Ramos (cell line): Measurements from ENCODE around the gene NLRP1.

ENCODE experiments used
- in situ Hi-C: fragments of 300-500 bp; cut with MboI; formaldehyde crosslinking; loops from one replicate; pipeline ENCODE4 v1.14.3; 2022; ENCODE audit warnings: low sequenced_read_pairs; ENCODE audit not compliant: unreplicated experiment

Gene NLRP1

DNA sequence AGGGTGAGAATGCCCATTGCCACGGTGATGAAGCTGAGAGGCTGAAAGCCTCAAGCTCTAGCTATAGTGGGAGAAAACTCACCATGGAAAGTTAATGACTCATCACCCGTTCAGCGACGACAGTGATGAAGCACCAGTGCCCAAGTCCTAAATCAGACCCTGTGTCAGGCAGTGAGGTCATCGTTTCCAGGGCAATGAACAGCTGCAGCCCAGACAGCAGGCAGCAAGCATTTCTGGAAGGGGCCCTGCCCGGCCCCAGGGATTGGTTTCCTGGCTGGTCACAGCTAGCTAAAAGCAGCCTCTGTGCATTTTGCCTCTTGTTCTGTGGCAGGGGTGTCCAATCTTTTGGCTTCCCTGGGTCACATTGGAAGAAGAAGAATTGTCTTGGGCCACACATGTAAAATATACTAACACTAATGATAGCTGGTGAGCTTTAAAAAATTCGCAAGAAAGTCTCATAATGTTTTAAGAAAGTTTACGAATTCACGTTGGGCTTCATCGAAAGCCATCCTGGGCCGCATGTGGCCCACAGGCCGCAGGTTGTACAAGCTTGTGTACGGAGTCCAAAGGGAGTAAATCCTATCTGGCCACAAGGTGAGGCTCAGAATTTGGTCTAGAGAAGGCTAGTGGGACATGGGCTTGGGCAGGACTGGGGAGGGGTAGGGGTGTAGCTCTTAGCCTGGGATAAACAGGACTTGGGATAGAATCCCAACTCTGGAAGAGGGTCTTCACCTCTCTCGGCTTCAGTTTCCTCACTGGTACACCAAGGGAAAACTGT, 57.3 kb downstream of the NLRP1 start:
- in situ Hi-C loops: no loop called here

DNA sequence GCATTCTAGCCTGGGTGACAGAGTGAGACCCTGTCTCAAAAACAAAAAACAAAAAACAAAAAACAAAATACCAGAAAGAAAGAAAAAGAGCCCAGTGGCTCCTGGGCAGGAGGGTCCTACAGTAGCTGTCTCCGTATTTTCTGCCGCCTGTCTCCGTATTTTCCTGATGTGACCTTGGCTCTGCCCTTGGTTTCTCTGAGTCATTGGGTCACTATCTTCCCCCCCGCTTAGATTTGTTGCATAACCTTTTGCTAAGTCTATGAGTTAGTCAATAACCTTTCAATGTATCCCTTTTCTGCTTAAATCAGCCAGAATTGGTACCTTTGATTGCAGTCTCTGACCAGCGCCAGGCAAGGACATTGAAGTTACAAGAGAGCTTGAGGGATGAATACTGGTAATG, 61.1 kb downstream of the NLRP1 start:
- in situ Hi-C loops: no loop called here

DNA sequence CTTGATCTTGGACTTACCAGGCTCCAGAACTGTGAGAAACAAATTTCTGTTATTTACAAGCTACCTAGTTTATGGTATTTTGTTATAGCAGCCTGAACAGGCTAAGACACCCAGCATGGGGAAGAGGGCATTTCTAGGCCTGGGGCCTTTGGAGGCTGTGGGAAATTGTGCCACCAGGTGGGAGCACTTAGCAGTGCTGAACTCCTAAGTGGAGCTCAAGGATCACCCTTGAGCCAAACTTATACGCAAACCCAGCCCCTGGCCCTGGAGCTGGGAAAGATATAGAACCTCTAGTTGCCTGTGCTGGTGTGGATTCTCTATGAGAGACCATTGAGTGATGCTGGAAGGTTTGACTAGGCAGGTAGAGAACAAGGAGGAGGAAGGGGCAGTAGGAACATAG, 61.8 kb downstream of the NLRP1 start:
- in situ Hi-C loops: no loop called here

DNA sequence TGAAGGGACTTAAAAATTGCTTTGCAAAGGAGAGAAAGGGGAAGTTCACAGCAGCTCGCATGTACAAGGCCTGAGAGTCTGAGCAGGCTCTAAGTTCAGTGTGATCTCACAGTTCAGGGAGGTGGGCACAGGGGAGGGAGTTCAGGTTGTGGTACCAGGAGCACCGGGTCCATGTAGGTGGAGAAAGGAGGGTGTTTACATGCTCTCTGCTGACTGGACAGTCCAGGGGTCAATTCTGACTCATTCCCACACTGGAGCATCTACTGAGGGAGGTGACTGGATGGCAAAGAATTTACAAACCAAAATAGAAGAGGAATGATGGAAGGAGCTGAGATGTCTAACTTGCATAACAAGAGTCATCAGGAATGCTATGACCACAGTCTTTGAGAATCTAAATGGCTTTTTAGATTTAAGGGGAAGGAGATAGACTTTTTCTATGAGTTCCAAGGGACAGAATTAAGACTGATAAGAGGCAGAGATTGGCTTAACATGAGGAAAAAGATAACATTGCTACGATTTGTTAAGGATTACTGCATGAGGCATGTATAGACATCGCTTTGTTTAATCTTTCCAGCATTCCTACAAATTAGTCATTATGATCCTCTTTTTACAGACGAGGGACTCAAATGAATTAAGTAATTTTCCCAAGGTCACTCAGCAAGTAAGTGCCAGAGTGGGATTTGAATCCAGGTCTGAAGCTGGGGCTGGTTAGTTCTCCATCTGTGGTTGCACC, 68.1 kb downstream of the NLRP1 start:
- in situ Hi-C loops: no loop called here

DNA sequence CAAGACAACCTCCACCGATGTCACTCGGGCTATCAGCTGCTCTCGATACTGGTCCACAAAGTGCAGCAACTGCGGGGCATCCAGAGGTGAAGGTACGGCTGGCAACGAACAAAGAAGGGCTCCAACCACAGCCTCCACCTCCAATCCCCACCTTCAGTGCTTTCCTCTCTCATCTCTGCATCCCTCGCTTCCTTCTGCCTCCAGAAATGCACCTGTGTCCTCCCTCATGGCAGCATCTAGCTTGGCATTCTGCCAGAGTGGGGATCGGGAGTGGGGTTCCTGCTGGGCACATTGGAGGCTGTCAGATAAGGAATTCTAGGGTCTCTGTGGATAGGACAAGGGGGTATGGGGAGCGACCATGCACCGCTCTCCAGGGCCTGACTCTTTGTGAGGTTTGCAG, 69.3 kb downstream of the NLRP1 start:
- in situ Hi-C loops: no loop called here

DNA sequence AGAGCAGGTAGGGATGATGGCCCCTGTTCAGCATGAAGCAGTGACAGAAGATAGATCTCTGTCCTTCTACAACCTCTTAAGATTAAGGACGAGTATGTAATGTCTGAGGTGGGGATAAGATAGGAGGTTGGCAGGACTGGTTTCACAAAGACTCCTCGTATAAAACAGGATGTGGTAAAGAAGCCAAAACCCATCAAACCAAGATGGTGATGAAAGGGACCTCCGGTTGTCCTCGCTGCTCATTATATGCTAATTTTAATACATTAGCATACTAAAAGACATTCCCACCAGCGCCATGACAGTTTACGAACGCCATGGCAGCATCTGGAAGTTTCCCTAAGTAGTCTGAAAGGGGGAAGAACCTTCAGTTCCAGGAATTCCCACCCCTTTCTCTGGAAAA, 70.7 kb downstream of the NLRP1 start:
- in situ Hi-C loops: no loop called here

DNA sequence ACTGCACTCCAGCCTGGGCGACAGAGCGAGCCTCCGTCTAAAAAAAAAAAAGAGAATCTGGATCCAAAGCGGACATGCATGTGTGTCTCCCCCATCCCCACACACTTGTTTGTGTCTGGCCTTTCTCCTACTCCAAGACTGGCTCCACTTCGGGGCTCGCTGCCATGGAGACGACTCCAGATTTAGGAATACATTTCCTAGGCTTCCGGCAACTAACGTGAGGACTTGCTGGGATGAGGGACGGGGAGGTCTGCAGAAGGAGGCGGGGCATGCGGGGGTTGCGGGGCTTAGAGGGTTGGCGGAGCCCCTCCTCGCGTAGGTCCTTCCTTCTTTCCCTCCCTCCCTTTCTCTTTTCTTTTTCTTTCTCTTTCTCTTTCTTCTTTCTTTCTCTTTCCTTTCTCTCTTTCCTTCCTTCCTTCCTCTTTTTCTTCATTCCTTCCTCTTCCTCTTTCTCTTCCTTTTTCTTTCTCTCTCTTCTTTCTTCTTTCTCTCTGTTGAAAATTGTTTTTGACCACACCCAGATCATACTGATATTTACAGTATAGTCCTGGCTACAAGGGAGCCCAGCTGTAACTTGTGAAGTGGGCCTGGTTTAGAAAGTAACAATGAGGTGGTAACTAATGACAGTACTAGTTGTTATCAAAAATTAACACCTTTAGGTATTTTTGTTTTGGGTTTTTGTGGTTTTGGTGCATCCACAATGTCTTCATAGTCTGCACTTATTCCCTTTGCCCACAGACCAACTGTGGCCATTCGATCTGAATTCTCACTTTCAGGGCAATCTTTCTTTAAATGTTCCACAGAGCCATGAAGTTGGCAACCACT, 72.7 kb downstream of the NLRP1 start:
- in situ Hi-C loops: no loop called here

DNA sequence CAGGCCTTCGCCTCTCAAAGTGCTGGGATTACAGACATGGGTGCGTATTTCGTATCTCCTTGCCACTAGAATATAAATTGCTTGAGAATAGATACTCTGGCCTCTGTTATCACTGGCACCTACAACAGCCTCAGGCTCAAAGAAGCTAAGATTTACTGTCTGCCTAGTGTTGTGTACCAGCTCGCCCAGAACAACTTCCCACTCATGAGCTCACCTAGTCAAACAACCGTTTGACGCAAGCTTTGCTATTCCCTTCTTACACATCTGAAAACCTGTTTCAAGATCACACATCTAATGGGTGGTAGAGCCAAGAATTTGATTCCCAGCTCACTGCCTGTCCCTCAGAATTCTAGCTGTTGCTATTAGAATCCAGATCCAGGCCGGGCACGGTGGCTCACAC, 73.5 kb downstream of the NLRP1 start:
- in situ Hi-C loops: no loop called here

DNA sequence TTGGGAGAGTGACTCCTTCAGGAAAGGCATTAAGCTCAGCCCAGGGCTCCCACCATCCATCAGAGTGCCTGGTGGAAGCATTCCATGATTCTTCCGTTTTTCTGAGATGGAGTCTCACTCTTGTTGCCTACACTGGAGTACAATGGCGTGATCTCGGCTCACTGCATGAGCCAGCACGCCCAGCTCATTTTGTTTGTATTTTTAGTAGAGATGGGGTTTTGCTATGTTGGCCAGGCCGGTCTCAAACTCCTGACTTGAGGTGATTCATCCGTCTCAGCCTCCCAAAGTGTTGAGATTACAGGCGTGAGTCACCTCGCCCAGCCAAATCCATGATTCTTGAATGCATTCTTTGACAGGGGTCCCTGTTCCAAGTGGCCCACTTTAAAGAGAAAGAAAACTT, 74.8 kb downstream of the NLRP1 start:
- in situ Hi-C loops: no loop called here

DNA sequence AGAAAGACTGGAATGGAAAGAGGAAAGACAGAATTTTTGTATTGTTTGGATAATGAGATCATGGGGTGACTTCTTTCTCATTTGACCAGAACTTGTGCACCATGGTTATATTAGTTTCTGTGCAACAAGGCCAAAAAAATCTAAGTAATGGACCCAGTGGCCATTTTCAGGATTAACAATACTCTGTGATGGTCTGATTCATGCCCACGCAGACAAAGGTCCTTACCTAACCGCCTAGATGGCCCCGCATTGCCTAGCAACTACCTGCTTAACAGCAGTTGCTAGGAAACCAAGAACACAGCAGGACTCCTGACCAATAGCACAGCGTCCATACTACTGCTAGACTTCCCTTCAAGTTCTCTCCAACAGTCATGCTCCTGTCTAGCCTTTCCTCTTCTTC, 75.5 kb downstream of the NLRP1 start:
- in situ Hi-C loops: no loop called here

DNA sequence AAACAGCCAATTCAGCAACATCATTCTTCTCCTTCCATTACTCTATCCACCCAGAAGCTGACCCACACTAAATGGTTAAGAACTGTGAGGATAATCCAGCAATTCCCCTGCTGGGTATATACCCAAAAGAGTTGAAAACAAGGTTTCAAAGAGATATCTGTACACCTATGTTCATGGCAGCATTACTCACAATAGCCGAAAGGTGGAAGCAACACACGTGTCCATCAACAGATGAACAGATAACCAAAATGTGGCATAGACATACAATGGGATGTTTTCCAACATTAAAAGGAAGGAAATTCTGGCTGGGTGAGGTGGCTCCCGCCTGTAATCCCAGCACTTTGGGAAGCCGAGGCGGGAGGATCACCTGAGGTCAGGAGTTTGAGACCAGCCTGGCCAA, 78.0 kb downstream of the NLRP1 start:
- in situ Hi-C loops: no loop called here

DNA sequence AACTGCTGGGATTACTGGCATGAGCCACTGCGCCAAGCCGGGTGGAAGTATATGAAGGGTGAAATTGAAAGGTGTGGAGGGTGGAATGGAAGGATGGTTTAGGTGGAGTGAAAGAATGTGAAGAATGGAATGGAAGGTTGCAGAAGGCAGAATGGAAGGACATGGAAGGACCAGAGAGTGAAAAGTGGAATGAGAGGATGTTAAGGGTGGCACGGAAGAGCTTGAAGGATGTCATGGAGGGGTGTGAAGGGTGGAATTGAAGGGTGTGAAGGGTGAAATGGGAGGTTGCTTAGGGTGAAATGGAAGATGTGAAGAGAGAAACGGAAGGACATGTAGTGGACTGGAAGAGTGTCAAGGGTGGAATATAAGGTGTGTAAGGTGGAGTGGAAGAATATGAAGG, 81.8 kb downstream of the NLRP1 start:
- in situ Hi-C loops: no loop called here

DNA sequence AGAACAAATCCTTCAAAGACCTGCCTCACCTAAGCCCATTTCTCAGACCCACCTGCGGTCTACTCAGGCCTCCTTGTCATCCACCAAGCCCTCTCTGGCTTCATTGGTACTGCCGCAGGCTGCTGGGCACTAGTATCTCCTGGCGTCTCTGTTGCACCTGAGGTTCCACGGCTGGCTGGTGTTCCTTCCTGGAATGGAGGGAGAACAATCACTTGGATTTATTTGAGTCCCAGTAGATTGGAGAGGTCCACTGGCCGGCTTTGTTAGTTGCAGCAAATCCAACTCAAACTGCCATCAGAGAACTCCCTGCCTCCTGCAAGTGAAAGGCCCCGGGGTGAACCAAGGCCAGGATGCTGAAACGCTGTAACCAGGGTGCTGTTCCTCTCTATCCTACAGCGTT, 82.6 kb downstream of the NLRP1 start:
- in situ Hi-C loops: no loop called here

DNA sequence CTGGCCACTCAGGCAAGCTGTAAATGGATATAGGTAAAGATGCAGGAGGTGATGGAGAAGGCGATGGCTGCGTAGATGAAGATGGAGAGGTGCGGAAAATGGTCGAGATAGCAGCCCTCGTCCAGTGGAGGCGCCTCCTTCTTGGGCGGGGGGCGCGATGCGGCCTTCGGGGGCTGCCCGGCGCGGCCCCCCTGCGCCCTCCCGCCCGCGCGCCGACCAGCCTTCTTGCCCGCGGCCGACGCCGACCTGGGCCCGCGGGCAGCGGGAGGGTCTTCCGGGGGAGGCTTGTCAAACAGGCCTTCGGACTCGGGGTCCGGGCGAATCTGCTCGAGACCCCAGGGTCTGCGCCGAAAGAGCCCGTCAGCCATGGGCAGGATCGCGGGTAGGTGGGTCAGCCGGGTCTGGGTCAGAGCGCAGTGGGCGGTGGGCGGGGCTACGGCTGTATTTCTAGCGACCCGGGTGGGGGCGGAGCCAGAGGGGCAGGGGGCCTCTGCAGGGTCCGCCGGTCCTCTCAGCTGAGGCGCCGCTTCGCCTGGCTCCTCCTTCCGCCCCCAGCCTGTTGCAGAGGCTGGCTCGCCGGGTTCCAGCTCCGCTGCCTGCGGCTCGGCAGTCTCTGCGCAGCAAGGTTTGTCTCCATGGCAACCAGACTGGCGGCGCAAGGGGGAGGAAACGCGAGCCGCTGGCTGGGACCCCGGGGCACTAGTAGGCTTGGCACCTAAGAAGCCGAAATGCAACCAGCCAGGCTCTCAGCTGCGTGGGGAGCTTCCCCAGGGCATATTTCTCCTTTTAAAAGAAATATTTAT, 83.5 kb downstream of the NLRP1 start:
- in situ Hi-C loops: no loop called here

DNA sequence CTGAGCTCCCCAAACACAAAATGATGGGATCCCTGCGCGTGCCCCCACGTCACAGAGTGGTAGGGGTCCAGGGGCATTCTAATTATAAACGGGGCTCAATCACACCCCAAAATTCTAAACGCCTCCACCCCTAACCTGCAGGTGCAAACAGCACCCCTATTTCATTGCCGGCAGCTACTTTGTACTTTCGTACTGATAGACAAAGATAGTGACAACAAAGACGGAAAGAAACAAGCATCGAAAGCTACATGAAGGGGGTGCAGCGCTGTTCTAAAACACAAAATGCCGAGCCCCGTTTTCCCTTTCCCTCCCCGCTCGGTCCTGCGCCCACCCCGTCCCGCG, 84.1 kb downstream of the NLRP1 start:
- in situ Hi-C loops: no loop called here

DNA sequence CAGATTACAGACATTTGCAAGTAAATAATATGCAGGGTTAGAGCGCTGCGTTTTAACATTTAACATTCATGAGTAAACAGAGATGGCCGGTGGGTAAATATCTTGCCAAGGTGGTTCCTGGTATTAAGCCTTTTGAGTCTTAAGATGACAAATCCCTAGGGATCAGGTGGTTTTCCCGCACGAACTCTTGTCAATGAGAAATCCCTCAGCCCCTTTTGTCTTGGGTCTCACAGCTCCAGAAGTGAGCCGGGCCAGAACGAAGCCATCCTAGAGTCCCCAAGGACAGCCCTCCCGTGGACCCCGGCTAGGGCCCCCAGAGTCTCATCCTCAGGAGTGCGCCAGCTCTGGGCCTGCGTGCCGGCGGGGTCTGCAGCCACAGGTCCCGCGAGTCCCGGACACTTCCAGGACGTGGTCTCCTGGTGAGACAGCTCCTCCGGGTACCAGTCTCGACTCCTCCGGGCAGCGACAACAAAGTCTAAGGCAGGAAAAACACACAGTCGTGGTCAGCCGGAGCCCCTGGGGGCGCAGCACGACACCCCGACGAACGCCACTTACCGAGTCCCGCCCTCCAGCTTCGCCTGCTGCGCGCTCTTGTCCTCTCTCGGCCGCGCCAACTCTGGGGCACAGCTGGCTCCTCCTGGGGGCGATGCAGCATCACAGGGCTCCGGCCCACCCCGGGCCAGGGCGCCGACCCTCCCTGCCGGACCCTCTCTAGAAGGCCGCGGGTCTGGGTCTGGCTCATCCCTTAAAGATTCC, 84.7 kb downstream of the NLRP1 start:
- in situ Hi-C loops: no loop called here

DNA sequence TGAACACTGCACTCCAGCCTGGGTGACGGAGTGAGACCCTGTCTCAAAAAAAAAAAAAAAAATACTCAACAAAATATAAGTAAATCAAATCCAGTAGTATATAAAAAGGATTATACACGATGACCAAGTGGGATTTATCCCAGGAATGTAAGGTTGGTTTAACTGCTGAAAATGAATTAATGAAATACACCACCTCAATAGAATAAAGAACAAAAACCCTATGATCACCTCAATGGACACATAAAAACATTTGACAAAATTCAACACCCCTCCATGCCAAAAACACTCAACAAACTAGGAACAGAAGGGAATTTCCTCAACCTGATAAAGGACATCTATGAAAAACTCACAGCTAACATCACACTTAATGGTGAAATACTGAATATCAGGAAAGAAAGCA, 91.3 kb downstream of the NLRP1 start:
- in situ Hi-C loops: no loop called here

DNA sequence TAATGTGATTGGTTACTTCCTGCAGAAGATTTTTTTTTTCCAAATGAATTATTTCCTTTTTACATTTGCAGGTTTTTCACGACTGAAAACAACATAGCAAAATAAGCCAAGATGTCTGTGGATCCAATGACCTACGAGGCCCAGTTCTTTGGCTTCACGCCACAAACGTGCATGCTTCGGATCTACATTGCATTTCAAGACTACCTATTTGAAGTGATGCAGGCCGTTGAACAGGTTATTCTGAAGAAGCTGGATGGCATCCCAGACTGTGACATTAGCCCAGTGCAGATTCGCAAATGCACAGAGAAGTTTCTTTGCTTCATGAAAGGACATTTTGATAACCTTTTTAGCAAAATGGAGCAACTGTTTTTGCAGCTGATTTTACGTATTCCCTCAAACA, 95.6 kb downstream of the NLRP1 start:
- in situ Hi-C loops: no loop called here

DNA sequence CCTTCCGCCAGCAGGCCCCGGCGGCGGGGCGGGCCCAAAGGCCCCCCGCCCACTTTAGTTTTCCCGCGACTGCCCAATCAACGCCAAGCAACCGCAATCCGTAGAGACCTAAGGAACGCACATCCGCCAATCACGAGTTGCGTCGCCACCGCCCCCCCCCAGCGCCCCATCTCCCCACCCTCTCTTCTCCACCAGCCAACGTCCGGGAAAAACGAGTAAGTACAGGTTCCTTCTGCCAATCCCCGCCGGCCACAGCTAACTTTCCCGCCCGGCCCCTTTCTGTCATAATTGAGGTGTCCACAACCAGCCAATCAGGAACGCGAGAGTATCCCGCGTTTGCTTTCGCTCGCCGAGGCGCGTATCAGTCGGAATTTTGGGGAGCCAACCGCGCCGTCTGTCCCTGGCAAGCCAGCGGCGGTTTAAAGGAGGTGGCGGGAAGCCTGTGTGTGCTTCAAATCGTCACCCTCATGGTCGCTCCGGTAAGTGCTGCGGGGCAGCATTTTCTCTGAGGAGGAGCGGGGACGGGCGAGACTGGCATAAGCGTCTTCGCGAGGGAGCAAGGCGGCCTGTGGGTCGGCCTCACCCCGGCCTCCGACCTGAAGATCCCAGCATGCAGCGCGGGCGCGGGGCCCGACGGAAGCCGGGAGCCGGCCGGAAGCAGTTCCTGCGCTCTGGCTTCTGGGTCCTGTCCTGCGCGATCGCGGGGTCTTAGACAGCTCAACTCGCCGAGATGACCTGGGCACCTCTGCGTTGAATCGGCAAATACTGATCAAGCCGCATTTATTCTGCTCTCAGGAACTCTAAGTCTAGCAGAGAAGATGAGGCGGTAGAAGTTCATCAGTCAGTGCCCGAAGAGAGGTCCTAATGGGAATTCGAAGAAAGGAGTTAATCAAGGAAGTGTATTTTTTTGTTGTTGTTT, 97.8 kb downstream of the NLRP1 start, which contains the start of gene MIS12:
Gene MIS12 (plus strand): TSS at position 361 of the 919 bp plus-strand sequence. CDS start 2,297 bp downstream, outside the sequence.
- in situ Hi-C loops: no loop called here
